ENCODE data around the gene MORN5.

DNA sequence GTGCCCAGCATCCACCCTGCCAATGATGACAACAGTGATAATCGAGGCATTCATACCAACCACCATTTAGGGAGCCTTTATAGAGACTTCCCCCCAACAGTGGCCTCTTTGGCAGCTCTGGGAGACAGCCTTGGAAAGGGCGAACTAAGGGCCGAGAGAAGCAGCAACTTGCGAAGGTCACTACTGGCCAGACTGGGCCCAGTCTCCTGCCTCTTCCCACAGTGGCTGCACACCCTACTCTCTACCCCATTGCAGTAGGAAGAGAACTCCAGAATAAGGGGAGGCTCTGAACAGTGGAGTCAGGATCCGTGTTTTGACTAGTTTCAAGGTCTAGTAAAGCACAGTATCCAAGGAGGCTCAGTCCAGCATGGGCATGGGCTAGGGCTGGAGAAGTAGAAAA is 63.7 kb downstream of the MORN5 start:
- TF ChIP-seq, protein P1, sequence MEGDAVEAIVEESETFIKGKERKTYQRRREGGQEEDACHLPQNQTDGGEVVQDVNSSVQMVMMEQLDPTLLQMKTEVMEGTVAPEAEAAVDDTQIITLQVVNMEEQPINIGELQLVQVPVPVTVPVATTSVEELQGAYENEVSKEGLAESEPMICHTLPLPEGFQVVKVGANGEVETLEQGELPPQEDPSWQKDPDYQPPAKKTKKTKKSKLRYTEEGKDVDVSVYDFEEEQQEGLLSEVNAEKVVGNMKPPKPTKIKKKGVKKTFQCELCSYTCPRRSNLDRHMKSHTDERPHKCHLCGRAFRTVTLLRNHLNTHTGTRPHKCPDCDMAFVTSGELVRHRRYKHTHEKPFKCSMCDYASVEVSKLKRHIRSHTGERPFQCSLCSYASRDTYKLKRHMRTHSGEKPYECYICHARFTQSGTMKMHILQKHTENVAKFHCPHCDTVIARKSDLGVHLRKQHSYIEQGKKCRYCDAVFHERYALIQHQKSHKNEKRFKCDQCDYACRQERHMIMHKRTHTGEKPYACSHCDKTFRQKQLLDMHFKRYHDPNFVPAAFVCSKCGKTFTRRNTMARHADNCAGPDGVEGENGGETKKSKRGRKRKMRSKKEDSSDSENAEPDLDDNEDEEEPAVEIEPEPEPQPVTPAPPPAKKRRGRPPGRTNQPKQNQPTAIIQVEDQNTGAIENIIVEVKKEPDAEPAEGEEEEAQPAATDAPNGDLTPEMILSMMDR (IDR thresholded peaks at IDR 0.05): no peak
- no peak for TF ChIP-seq POLR2A (IDR thresholded peaks at IDR 0.05)
